Measurements from ENCODE around the gene RNF13. TPM values are rescaled to one million over a fixed set of nuclear protein-coding genes. Genes with fewer than 3 reads are reported as not detected.

Gene RNF13, protein sequence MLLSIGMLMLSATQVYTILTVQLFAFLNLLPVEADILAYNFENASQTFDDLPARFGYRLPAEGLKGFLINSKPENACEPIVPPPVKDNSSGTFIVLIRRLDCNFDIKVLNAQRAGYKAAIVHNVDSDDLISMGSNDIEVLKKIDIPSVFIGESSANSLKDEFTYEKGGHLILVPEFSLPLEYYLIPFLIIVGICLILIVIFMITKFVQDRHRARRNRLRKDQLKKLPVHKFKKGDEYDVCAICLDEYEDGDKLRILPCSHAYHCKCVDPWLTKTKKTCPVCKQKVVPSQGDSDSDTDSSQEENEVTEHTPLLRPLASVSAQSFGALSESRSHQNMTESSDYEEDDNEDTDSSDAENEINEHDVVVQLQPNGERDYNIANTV
- 76.9 TPM for total RNA-seq (2021; ENCODE audit: unreplicated experiment)
- 37.4 TPM for polyA plus RNA-seq (2012; ENCODE audit: insufficient read length)
- percentile 95 among the genes with signal in this experiment for Bru-seq, nascent RNA
- BruChase-seq, experiment 1, labeled RNA remaining after a 2-hour chase = percentile 88 among the genes with signal in this experiment
- BruChase-seq, experiment 2, labeled RNA remaining after a 6-hour chase = percentile 82 among the genes with signal in this experiment
- long read RNA-seq, transcript RNF13-203 (10 exons, 2,843 nt) = major isoform, 83 of 149 reads
- long read RNA-seq, transcript RNF13-201 (11 exons, 2,866 nt) = minor isoform, 24 of 149 reads
- long read RNA-seq, partial matches to known transcripts = 7 of 149 reads
- long read RNA-seq, other reads (novel, unspliced or antisense) = 27 of 149 reads

DNA sequence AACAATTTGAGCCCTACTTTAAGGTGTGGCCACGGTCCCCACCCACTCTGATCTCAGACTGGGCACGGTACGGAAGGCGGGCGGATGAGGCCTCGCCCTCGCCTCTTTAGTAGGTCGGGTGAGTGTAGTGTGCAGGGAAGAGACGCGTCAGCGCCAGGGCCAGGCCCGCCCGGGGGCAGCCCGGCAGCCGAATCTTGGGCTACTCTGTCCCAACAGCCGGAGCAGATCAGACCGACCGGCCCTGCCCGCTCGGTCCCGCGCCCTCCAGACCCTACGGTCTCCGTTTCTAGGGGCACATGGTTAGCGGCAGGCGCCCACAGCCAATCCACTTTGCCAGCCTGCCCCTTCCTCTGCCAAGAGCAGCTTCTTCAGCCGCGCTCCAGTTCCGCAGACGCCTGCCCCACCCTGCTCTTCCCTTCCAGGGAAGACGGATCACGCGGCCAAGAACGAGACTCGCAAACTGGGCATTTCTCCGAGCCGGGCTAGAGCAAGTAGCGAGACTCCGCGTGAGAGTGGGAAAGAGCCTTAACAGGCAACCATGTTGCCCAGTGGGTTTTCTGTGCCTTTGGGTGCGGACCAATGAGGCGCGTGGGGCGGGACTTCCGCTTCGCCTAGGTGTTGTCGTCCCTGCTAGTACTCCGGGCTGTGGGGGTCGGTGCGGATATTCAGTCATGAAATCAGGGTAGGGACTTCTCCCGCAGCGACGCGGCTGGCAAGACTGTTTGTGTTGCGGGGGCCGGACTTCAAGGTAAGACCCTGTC is at the start of gene RNF13:
TSS of gene RNF13 (plus strand) at position 610 of the 761 bp plus-strand sequence. CDS start 32,812 bp downstream, outside the sequence.
- peaks cover 37% of the 10 kb centered on the region for H3K4me1 ChIP-seq (ENCODE audit: control insufficient read depth, insufficient read depth, low read length)
- ATAC-seq (peak; percentile 97), DNase-seq (ENCODE audit: low read depth, low spot score) (peak; percentile 82)
- TF ChIP-seq, protein P1, sequence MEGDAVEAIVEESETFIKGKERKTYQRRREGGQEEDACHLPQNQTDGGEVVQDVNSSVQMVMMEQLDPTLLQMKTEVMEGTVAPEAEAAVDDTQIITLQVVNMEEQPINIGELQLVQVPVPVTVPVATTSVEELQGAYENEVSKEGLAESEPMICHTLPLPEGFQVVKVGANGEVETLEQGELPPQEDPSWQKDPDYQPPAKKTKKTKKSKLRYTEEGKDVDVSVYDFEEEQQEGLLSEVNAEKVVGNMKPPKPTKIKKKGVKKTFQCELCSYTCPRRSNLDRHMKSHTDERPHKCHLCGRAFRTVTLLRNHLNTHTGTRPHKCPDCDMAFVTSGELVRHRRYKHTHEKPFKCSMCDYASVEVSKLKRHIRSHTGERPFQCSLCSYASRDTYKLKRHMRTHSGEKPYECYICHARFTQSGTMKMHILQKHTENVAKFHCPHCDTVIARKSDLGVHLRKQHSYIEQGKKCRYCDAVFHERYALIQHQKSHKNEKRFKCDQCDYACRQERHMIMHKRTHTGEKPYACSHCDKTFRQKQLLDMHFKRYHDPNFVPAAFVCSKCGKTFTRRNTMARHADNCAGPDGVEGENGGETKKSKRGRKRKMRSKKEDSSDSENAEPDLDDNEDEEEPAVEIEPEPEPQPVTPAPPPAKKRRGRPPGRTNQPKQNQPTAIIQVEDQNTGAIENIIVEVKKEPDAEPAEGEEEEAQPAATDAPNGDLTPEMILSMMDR (IDR thresholded peaks at IDR 0.05) = no peak
- TF ChIP-seq SIN3A (IDR thresholded peaks at IDR 0.05; ENCODE audit: borderline replicate concordance, insufficient read depth, low read depth, low read length) (peak; percentile 88; the same call in 1 of the 2 replicates), POLR2AphosphoS5 (IDR thresholded peaks at IDR 0.05; ENCODE audit: low read depth, low read length) (peak; percentile 96), TCF7L2 (IDR thresholded peaks at IDR 0.05; ENCODE audit: low read depth, low read length) (0 out of 2 replicates have a peak, but pooled peaks have one; percentile 27)
- TF ChIP-seq, protein P2, sequence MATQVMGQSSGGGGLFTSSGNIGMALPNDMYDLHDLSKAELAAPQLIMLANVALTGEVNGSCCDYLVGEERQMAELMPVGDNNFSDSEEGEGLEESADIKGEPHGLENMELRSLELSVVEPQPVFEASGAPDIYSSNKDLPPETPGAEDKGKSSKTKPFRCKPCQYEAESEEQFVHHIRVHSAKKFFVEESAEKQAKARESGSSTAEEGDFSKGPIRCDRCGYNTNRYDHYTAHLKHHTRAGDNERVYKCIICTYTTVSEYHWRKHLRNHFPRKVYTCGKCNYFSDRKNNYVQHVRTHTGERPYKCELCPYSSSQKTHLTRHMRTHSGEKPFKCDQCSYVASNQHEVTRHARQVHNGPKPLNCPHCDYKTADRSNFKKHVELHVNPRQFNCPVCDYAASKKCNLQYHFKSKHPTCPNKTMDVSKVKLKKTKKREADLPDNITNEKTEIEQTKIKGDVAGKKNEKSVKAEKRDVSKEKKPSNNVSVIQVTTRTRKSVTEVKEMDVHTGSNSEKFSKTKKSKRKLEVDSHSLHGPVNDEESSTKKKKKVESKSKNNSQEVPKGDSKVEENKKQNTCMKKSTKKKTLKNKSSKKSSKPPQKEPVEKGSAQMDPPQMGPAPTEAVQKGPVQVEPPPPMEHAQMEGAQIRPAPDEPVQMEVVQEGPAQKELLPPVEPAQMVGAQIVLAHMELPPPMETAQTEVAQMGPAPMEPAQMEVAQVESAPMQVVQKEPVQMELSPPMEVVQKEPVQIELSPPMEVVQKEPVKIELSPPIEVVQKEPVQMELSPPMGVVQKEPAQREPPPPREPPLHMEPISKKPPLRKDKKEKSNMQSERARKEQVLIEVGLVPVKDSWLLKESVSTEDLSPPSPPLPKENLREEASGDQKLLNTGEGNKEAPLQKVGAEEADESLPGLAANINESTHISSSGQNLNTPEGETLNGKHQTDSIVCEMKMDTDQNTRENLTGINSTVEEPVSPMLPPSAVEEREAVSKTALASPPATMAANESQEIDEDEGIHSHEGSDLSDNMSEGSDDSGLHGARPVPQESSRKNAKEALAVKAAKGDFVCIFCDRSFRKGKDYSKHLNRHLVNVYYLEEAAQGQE (IDR thresholded peaks at IDR 0.05; ENCODE audit: insufficient read depth in 1 of 2, low read depth in 2 of 2, low read length in 1 of 2) = no peak
- BruUV-seq (replicated peaks) = no TSS peak
- ChIA-PET POLR2A (interaction anchor here (0.5 to 1.2 kb wide), 2 partner anchors 192 to 273 kb away, joined by 3 read pairs; no protein-coding TSS in a partner anchor), CTCF (no interaction called here)
- no peaks in the 10 kb centered on the region for H3K9me3 ChIP-seq (ENCODE audit: control insufficient read depth, insufficient read depth, low read depth, low read length)
- in situ Hi-C loops (cut with HindIII; ENCODE audit: low pct_unique_long_range_greater_than_20kb, low sequenced_read_pairs) (no loop called here), intact Hi-C loops (cut with micrococcal nuclease; ENCODE audit: unreplicated experiment) (no loop called here)
- H3K27me3 ChIP-seq (ENCODE audit: control insufficient read depth, insufficient read depth, low read length) = no peaks in the 10 kb centered on the region
- peak within 1 kb of the TSS; percentile 95 for H3K27ac ChIP-seq (ENCODE audit: low read length)
- no peaks in the 10 kb centered on the region; the same call in 1 of the 2 replicates for H3K36me3 ChIP-seq (ENCODE audit: control insufficient read depth, insufficient read depth, low read length)
- peak within 1 kb of the TSS; percentile 85 to 95 for H3K4me3 ChIP-seq (ENCODE audit: low read depth in 2 of 2, low read length in 2 of 2)

- ATAC-seq (no peak), DNase-seq (ENCODE audit: low read depth, low spot score) (no peak)
- Histone ChIP-seq H3K4me1 (ENCODE audit: control insufficient read depth, insufficient read depth, low read length) (no peaks in the 10 kb centered on the region), H3K27me3 (ENCODE audit: control insufficient read depth, insufficient read depth, low read length) (peaks cover 3% of the 10 kb centered on the region; the same call in 1 of the 2 replicates), H3K4me3 (ENCODE audit: low read depth in 2 of 2, low read length in 2 of 2) (no peak overlapping the region), H3K27ac (ENCODE audit: low read length) (no peak overlapping the region), H3K9me3 (ENCODE audit: control insufficient read depth, insufficient read depth, low read depth, low read length) (no peaks in the 10 kb centered on the region), H3K36me3 (ENCODE audit: control insufficient read depth, insufficient read depth, low read length) (no peaks in the 10 kb centered on the region)
- TF ChIP-seq, protein P1 (IDR thresholded peaks at IDR 0.05) = no peak
- TF ChIP-seq, protein P2 (IDR thresholded peaks at IDR 0.05; ENCODE audit: insufficient read depth in 1 of 2, low read depth in 2 of 2, low read length in 1 of 2) = no peak
- TF ChIP-seq SIN3A (IDR thresholded peaks at IDR 0.05; ENCODE audit: borderline replicate concordance, insufficient read depth, low read depth, low read length) (no peak), POLR2AphosphoS5 (IDR thresholded peaks at IDR 0.05; ENCODE audit: low read depth, low read length) (no peak), TCF7L2 (IDR thresholded peaks at IDR 0.05; ENCODE audit: low read depth, low read length) (no peak)
- BruUV-seq (replicated peaks) = no TSS peak
- POLR2A ChIA-PET = no interaction called here
- in situ Hi-C loops (cut with HindIII; ENCODE audit: low pct_unique_long_range_greater_than_20kb, low sequenced_read_pairs) = no loop called here
- intact Hi-C loops (cut with micrococcal nuclease; ENCODE audit: unreplicated experiment) = no loop called here
- CTCF ChIA-PET = no interaction called here
Measured at GRCh38 chr3:149763565-149764195, 49.3 kb upstream of the RNF13 start.

Measured in Panc1 (cell line).